HG02642 (cell line): ENCODE data around the gene ZFP1.

Source experiments
- ATAC-seq: cut with Tn5 transposase; IDR thresholded peaks from one replicate; pipeline ENCODE4 v1.9.1; 2021; ENCODE audit warnings: mild to moderate bottlenecking; ENCODE audit not compliant: unreplicated experiment, poor library complexity

Gene ZFP1

DNA sequence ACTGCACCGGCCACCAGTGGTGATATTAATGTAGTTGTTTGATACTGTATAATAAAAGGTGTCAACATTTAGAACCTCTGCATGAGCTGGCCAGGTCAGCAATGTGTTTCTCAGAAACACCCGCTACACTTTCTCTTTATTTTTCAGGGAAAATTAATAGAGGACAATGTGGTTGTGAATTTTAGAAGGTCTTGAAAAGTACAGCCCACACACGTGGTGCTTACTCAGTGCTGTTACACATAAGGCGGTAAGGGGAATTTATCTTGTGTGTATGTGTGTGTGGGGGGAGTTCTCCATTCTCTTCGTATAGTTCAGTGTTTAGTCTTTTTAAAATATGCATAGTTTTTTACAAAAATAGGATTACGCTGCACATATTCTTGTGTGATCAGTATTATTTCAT, 4.4 kb upstream of the ZFP1 start:
- no peak for ATAC-seq

DNA sequence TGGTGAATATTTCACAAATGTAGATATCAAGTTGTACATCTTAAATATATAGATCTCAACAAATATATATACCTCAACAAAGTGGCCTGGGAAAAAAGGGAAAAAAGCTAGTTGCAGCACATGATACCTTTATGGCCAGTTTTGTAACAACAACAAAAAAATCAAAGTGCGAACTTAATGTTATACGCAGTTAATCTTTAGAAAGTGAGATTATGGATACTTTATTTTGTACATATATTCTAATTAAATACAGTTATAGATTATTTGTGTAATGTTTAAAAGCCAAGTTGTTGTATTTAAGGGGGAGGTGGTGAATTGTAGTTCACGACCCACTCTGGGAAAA, 385 bp upstream of the ZFP1 start:
- no peak for ATAC-seq

DNA sequence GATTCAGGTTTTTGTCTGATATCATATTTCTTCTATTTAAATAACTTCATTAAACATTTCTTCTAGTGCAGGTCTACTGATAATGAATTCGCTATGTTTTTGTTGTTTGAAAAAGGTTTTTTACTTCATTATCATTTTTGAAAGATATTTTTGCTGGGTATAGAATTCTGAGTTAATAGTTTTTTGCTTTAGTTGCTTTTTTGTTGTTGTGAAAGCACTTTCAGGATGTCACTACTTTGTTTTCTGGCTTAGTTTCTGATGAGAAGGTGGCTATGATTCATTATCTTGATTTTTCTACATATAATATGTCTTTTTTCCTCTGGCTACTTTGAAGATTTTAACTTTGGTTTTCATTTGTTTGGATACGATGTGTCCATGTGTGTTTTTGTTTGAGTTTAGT, 3.5 kb downstream of the ZFP1 start:
- no peak for ATAC-seq

DNA sequence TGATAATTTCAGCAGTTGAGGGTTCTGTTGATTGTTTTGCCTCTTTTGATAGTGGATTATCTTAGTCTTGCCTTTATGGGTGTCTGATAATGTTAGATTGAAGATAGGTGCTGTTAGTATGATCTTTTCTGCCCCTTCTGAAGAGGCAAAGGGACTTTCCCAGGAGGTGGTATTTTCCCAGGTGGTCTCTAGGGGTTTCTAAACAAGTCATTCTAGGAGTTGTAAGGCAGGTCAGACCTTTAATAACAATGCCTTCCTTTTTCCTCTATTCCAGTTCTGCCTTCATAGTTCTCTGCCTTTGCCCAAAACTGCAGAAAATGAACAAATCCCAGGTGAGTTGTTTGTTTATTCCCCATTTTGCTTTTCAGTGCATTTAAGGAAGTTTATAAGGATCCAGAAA, 4.3 kb downstream of the ZFP1 start:
- ATAC-seq: no peak

DNA sequence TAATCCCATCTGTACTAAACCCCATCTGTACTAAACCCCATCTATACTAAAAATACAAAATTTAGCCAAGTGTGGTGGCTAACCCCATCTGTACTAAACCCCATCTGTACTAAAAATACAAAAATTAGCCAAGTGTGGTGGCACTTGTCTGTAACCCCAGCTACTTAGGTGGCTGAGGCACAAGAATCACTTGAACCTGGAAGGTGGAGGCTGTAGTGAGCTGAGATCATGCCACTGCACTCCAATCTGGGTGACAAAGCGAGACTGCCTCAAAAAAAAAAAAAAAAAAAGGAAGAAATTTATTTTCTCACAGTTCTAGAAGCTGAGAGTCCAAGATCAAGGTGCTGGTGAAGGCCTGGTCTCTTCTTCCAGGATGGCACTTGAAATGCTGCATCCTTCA, 12.1 kb downstream of the ZFP1 start:
- ATAC-seq: no peak

DNA sequence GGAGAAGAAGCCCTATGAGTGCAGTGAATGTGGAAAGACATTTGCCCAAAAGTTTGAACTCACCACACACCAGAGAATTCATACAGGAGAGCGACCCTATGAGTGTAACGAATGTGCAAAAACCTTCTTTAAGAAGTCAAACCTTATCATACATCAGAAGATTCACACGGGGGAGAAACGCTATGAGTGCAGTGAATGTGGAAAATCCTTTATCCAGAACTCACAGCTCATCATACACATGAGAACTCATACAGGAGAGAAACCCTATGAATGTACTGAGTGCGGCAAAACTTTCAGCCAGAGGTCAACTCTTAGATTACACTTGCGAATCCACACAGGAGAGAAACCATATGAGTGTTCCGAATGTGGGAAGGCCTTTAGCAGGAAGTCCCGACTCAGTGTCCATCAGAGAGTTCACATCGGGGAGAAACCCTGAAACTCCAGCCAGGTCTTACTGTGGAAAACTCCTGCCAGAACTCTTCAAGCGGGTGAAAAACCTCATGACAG, 21.6 kb downstream of the ZFP1 start:
- ATAC-seq: no peak

DNA sequence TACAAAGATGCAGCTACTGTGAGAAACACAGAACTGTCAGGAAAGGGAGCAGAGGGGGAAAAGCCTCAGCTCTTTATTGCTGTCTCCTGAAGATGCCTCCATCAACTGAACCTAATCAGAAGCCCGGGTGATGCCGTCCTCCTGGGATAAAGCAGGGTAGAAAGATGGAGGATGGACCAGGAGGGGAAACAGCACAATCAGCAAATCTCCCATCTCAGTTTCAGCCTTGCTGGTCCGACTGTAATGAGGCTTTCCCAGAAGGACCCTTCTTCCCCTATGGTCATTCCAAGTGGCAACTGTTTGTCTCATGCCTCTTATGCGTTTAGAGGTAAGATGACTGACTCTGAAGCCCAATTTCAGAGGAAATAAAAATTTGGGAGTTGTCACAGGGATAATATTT, 24.3 kb downstream of the ZFP1 start:
- ATAC-seq: no peak

DNA sequence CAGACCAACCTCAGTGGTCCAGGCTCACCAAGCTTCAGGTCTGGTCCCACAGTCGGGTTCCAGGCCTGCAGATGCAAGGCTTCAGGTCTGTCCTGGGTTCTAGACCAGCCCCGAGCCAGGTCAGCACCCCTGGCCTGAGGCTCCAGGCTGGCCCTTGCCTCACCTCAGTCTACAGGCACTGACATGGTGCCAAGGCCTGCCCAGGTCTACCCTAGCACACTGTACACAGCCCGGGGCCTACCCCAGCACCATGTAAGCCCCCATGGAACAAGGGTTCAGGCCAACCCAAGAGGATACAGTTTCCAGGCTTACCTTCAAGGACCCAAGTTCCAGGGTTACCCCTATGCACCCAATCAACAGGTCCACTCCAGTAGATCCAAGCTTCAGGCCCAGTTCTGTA, 26.8 kb downstream of the ZFP1 start:
- ATAC-seq: no peak

DNA sequence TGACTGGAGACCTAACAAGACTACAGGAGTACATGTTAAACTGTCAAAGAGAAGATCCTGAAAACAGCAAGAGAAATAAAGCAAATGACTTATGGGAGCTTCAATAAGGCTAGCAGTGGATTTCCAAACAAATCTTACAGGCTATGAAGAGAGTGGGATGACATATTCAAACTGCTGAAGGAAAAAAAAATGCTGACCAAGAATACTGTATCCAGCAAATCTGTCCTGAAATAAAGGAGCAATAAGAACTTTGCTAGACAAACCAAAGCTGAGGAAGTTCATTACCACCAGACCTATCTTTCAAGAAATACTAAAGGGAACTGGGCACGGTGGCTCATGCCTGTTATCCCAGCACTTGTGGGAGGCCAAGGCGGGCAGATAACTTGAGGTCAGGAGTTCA, 28.6 kb downstream of the ZFP1 start:
- no peak for ATAC-seq

DNA sequence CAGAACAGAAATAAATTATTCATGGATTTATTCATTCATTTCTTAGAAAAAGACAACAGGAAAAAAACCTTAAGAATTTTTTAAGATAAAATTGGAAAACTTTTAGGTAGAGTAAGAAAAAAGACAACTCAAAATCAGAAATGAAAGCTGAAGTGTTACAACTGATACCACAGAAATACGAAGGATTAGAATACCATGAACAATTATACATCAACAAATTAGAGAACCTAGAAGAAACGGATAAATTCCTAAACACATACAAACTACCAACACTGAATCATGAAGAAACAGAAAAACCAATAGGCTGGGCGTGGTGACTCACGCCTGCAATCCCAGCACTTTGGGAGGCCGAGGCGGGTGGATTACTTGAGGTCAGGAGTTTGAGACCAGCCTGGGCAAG, 30.9 kb downstream of the ZFP1 start:
- no peak for ATAC-seq

DNA sequence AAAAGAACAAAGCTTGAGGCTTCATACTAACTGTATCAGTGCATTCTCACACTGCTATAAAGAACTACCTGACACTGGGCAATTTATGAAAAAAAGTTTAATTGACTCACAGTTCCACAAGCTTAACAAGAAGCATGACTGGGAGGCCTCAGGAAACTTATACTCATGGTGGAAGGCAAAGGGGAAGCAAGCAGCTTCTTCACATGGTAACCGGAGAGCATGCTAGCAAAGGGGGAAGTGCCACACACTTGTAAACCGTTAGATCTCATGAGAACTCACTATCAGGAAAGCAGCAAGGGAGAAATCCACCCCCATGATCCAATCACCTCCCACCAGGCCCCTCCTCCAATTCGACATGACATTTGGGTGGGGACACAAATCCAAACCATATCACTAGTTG, 33.3 kb downstream of the ZFP1 start:
- no peak for ATAC-seq

DNA sequence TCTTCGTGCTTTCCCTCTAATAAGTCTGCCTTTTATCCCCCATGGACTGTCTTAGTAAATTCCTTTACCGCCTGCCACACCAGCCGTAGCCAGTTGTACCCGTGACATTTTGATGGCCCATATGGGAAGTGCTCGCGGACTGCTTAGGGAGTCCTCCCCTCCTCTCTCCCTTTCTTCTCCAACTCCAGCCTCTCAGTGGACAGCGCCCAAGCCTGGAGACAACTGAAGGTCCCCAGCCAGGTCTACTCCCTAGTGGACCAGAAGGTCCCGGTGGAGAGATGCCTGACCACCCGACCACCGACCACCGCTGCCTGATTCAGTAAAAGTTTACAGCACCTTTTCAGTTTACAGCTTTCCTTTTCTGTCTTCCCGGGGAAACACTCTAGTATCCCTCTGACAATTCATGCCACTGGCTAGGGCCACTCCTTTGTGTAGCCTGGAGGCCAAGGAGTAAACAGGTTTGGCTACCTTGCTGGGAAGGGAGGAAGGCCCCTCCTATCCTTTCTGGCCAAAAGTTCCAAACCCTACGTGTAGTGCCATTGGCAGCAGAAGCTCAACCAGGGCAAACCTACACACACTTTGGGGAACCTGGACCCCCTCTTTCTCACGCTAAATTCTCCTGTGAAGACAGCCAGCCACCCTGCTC, 40.6 kb downstream of the ZFP1 start:
- ATAC-seq: no peak

DNA sequence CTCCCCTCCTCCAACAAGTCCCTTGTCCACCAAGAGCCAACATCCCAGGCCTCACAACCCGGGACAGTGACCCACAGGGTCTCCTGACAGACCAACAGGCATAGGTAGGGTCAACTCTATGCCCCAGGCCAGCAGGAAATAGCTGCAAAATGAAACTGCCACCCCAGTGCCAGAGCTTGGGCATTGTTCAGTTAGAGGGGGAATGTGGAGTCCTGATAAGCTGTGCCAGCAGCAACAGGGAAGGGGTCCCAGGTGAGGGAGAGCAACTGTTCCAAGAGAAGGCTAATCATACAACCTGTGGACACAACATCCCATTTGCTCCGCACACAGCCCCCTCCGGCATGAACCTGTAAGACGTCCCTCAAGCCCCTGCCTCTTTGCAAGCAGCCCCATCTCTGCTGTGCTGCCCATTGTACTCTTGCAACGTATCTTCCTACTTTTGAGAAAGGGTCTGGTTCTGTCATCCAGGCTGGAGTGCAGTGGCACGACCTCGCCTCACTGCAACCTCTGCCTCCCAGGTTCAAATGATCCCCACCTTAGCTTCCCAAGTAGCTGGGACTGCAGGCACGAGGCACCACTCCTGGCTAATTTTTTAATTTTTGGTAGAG, 41.4 kb downstream of the ZFP1 start:
- no peak for ATAC-seq

DNA sequence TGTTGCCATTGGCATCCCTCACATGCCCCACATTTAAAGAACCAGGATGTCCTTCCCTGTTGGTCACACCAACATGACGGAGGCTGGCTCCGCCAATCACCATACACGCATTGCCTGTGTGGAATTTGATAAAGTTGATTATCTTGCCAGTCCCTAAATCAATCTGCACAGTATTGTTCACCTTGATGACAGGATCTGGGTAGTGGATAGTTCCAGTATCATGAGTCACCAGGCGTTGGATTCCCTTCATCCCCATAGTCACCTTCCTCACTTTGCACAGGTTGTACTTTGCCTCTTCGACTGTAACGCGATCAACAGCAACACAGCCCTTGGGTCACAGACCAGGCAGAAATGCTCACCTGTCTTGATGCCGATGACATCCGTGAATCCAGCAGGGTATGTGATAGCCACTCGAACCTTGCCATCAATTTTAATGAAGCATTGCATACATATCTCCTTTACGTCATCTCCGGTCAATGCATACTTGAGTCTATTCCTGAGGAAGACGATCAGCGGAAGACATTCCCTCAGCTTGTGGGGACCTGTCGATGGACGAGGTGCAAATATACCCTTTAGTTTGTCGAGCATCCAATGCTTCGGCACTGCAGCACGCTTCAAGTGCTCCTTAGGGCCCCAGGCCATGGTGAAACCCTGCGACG, 44.4 kb downstream of the ZFP1 start:
- ATAC-seq: no peak

DNA sequence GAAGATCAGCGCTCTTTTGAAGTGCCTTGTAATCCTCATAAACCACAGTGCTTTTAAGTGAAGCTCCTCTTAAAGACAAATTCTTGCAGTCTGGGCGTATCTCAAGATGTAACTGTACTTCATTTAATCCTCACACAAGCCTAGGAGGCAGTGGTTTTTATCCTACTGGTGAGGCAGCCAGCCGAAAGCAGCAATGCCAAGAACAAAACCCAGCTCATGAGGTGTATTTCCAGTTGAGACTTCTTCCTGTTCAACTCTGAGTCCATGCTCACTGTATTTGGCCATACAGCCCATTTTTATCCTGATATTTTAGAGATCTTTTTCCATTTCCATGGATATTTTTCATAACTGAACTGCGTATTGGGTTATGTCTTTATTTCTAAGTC, 44.9 kb downstream of the ZFP1 start:
- ATAC-seq: no peak

DNA sequence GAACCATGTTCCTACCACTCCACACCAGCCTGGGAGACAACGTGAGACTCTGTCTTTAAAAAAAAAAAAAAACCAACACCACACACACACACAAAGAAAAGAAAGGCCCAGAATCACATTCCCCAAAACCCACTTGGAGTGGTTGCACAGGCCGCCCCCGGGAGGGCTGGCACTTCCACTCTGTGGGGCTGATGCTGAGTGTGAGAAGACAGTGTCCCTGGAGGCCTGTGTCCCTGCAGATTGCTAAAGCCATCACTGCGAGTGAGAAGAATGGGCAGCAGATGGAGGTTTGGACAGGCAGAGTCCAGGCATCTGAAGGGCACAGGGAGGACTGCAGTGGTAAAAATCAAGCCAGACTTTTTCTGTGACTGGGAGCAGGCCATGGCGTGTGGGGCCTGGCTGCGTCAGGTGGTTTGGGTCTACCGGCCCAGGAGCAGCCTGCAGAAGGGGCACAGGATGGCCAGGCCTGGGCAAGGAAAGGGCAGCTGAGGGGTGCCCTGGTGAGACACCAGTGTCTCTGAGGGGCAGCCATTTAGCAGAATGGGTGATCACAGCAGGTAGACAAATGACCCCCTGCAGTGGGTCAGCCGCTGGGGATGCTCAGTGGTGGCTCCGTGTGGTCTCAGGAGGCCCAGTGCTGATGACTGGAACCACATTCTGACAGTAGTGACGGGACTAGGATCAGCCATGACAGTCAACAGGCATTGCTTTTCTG, 45.6 kb downstream of the ZFP1 start:
- ATAC-seq: no peak

DNA sequence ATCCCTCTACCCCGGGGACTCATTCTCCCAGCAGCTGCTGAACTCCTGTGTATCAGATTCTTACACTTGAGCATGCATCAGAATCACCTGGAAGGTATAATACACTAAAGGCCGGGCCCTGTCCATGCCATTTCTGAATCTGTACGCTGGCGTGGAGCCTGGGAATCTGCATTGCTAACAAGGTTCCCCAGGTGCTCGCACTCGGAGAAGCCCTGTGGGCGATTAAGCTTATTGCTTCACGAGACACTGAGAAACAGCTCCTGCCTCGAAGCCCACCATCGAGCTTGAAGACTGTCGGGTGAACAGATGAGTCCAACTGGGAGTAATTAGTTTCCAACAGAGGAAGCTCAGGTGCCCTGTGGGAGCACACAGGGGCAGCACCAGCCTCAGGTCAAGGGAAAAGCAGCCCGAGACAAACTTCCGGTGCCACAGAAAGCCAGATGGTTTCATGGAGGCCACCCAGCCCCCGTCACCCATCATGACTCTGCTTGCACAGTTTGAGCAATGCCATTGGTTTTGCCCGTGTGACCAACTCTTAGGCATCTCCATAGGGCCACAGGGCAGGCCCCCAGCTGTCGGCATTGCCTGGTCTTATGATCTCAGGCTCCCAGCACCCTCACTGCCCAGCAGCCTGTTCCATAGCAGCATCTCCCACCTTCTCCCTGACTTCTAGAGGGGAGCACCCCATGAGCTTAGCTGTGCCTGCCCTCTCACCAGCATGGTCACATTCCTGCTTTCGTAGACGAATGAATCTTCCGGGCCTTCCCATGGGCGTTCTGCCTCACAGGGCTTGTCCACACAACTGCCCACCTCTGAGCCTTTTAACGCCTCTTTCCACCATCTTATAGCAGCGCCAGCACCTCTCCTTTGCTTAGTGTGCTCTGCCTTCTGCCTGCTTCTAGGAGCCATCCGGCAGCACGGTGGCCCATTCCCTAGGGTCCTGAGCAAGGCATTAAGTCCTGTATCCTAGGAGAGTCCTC, 47.8 kb downstream of the ZFP1 start:
- no peak for ATAC-seq

DNA sequence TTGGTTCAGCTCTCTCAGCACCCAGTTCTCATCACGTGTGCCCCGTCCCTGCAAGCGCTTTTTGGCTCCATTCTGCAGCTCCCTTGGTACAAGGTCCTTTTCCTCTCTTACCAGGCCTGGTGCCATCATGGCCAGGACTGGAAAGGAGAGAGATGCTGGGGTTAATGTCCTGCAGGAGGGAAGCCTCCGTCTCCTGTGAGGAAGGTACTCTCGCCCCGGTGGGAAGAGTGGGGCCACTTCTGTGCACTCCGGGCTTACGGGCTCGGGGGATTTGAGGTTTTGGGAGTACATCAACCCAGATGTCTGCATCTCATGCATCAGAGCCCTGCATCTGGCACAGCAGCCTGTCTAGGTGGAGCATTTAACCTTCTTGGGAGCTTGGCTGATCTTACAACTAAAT, 48.5 kb downstream of the ZFP1 start:
- no peak for ATAC-seq

DNA sequence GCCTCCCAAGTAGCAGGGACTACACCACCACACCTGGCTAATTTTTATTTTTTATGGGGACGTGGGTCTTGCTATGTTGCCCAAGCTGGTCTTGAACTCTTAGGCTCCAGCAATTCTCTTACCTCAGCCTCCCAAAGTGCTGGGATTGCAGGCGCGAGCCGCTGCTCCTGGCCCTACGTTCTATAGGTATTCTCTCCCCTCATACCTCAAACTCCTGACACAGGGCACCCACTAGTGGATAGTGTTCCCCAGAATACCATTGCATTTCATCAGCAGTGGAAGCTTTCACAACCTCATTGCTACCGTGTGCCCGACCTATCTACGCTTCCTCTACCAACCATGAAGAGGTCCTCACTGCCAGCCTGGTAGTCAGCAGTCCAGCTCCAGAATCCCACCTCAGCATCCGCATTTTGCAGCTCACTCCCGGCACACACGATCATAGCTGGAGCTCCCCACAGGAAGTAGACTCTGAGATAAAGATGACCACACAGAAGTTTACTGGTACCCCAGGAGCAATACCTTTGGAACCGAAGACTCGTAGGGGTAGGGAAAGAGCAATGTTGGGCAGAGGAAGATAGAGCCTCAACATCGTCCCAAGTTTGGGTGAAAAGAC, 49.3 kb downstream of the ZFP1 start:
- ATAC-seq: no peak

DNA sequence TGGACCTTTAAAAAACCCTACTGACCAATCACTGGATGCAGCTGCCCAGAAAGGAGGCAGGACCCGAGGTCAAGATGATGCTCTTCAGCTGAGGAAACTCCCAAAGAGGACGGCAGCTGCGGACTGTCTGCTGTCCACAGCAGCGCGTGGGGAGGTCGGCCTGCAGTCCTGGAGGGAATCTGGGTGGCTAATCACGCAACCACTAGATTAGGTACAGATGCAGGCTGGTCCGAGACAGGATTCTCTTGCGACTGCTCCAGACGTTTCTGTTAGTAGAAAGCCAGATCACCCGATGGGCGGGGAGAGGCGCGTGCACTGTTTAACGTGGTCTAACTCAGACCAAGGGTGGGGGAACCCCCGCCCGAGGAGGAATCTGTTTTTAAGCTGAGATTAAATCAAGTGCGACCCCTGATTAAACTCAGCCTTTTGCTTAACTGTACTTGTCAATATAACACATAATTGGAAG, 49.8 kb downstream of the ZFP1 start:
- ATAC-seq: no peak
